ENCODE data around the gene ITGA1.

Gene ITGA1

DNA sequence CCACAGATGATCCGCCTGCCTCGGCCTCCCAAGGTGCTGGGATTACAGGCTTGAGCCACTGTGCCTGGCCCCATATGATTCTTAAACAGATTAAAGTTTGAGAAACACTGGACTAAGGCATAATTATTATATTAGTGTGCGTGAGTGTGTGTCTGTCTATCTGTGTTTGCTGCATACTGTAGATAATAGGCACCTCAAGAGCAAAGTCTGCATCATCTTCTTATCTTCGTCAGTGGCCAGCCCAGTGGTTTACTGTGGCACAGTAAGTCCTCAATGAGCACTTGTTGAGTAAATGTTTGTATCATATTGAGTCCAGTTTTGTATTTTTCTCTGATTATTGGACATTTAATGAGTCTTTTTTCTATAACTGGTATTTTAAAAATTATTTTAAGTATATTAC, 81.7 kb downstream of the ITGA1 start:
- no peak for DNase-seq

DNA sequence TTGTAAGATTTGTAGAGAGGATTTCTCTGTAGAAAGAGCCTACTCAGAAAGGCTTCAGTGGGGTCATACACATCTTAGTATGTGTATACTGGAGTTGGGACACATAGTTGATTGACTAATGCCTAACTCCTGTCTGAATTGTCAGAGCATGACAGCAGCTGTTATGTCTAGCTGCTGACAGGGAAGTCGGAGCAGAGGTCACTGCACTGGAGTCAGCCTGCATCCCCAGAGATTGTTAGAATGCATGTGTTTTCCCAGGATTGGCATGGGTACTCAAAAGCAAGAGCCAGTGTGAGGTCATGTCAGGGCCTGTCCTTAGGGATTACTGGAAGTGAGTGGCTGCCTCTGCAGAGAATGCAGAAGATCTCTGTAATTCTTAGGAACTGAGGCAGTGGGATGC, 82.7 kb downstream of the ITGA1 start:
- DNase-seq = no peak

DNA sequence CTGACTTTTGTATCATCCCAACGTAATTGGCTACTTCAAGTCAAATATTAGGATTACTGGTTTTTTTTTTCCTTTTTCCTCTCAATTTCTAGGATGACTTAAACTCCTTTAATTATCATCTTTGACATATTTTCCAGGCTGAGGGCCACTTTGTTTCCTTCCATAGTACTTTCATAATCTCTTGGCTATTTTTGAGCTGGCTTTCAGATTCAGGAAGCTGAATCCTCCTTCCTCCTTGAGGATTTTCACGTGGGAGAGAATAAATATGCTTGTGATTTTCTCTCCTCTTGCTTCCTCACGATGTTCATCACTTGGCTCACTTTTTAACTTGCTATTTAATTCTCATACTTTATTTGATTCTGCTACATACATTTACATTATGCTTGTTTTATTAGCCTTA, 88.1 kb downstream of the ITGA1 start:
- DNase-seq = no peak

DNA sequence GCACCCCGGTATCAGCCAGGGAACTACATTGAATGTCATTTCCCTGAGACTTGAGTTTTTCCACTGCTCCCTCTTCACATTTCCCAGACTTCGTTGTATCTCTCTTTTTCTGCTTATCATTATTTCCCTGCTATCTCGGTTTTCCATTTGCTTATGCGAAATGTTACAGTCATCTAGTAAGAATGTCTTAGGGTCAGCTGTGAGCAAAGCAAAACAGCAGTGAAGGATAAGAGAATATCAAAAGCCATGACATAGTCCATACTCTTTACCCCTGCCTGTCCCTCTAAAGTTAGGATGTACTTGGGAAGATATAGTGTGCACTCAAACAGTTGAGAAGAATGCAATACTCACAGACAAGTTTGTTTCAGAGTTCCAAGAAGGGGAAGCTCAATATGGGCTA, 88.7 kb downstream of the ITGA1 start:
- no peak for DNase-seq

DNA sequence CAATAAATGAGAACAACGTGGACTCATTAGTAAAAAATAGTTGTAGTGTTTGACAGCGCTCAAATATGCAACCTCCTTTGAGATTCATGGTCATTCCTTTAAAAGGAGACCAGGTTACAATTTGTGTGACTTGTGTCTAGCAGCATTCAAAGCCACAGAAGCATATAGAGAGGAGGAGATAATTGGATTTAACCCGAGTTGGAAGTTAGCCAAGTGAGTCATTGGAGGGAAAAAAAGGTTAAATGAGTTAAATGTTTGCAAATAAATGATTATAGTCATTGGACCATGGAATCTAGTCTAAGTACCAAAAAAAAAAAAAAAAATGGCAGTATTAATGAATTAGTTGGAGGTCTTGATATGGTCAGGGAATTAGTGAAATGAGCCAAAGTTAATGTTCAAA, 90.9 kb downstream of the ITGA1 start:
- DNase-seq = no peak

DNA sequence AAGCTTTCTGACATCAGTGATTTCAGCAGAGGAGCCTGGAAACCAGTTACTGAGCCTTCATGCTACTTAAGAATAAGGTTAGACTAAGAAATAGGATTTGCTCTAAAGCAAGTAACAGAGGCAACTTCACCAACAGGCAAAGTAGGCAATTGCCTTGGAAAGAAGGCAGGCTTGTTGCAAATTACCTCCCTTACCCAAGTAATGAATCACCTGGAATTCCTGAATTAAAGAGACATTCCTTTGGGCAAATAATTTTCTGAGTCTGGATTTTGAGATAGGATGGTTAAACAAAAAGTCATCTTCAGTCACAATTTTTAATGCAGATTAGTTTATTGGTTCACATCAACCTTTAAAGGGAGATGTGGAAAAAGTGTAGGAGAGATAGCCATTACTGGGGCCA, 92.8 kb downstream of the ITGA1 start:
- no peak for DNase-seq

DNA sequence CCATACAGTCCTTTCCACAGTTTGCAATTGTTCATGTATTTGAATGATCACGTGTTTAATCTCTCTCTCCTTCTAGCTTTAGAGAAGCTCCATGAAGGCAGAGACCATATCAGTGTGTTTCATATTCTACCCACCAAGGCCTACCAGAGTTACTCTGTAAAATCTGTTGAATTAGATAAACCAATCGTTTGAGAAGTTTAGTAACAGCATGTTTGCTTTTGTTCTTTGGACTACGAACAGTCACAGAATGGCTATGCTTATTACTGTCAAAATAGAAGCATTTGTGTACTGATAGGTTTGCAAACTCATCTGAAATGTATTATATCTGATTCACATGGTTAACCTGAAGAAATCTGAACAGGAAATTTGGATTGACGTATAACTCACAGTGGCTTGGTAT, 93.8 kb downstream of the ITGA1 start:
- no peak for DNase-seq

DNA sequence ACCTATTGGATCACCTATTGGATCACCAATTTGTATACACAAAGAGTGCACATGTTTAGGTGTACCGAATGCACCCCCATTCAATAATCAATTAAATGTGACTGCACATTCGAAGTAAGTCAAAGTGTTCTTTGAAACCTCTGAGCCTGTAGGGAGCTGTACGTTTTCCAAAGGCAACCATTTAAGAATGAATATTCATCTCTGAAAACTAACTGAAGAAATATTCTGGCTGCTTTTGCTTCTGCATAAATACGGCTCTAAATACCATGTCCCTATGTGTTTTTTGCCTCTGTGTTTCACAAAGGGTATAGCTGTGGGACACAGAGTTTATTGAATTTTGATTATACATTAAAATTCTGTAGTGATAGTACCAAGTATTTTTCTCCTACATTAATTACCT, 95.4 kb downstream of the ITGA1 start:
- no peak for DNase-seq

DNA sequence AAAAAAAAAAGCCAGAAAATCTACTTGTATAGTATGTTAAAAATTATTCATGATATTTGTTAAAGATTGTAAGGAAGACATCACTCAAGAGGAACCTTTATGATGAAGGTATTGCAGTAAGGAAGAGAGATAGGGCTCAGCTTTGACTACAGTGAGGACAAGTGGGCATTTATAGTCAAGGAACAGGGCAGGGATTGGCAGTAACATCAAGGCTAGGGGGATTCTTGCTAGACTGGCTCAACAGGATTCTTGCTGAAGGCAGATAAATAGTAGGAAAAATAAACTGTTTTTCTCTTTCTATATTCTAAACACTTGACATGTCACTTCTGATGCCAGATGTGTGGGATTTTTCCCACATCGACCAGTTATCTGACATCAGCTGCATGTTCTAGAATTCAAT, 96.7 kb downstream of the ITGA1 start:
- no peak for DNase-seq

DNA sequence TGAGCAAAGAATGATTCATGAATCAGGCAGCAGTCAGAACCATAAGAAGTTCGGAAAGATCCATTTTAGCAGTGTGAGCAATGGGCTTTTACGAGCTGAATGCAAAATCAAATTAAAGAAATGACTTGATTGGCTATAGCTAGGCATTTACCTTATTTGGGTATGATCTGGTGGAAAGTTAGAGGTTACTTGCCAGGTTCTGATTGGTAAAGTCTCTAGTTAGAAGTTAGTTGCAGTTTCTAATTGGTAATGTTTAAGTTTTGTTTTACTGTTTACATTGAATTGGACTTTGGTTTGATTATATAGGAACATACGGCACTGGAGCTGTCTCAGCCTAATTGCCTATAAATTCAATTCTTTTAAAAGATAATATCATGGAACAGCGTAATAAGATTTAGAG, 97.9 kb downstream of the ITGA1 start:
- no peak for DNase-seq

DNA sequence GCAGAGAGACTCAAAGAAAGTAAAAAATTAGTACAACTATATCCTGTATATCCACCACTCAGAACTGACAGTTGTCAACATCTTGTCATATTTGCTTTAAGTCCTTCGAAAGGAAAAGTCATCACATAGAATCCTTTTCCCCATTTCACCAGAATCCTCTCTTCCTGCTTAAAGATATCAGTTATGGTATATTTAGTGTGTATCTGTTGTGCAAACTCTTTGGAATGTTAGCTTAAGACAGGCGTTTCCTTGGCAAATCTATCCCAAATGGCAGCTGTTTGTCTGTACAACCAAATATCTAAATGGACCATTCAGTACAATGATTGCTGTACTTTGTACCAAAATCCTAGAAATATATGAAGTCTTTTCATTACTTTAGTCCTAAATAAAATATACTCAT, 98.5 kb downstream of the ITGA1 start:
- no peak for DNase-seq

DNA sequence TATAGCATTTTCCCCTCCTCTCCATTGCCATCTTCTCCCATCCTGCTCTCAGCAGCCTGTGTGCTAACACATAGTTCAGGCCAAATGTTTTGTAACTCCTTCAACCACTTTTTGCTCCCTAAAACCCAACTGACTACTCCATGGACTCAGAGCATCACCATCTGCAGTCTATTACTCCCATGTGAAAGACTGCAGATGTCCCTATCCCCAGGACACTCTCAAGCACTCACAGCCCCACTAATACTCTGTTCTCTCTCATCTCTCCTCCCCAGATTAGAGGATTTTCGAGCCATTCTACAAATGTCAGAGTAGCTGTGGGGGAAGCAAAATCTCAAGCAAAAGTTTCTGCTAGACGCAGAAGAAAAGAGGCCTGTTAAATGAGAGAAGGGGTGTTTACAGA, 99.3 kb downstream of the ITGA1 start:
- DNase-seq = no peak

DNA sequence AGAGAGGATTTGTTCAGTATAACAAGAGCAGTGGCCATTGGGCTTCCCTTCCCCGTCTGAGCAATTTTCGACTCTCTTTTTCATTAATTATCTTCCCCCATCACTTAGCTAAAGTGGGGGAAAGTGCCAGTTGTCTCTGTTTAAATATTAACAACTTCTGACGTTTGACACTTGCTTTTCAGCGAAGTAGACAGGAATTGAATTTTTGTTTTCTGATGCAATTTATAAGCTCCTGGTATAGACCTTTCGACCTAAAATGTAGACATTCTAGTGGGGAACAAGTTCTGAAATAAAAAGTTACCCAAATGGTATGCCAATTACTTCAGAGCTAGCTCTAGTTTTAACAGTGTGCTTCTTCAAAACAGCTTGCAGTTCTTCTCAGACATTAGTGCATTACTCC, 100.6 kb downstream of the ITGA1 start:
- DNase-seq = no peak

DNA sequence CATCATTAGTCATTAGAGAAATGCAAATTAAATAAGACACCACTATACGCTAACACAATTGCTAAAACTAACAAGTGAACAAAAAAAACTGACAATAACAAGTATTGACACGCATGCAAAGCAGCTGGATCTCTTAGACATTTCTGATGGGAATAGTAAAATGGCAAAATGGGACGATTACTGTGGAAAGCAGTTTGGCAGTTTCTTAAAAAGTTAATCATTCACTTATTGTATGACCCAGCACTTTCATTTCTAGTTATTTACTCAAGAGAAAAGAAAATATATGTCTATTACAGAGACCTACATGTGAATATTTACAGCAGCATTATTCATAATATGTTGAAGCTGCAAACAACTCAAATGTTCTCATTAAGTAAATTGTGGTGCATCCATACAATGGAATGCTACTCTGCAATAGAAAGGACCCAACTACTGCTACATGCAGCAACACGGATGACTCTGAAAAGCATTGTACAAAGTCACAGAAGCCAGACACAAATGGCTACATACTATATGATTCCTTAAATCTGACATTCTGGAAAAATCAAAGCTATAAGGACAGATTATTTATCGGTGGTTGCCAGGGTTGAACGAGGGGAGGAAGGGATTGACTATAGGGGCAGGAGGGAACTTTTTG, 104.6 kb downstream of the ITGA1 start:
- DNase-seq = no peak

DNA sequence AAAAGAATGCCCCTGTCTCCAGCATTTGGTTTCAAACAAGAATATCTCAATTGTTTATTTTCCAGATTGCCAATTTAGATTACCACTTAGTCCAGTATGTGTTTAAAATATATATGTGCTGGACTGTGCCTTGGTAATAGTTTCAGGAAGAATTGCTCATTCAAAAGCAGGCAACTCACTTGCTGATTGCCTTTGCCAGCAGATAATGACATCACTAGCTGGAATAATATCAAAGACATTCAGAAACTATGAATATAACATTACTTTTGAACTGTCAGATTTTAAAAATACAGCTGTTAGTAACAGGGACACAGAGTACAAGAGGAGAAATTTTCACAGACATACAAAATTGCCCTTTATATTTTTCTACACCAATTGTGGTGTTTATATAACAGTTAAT, 105.4 kb downstream of the ITGA1 start:
- no peak for DNase-seq

DNA sequence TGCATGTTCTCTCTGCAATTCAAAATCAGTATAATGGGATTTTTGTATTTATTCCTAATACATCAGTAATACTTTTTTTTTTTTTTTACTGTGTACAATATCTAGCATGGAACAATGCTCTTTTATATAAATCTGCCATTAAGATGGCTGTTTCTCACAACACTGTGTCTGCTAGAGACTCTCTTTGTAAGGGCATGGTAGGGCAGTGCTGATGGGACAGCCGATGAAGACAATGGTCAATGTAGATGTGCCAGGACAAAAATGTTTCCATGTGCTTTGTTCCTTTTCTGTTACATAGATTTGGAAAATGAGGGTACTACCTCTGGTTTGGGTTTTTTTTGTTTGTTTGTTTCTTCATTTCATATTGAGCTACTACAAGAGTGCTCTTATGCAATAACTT, 106.1 kb downstream of the ITGA1 start:
- DNase-seq = no peak

DNA sequence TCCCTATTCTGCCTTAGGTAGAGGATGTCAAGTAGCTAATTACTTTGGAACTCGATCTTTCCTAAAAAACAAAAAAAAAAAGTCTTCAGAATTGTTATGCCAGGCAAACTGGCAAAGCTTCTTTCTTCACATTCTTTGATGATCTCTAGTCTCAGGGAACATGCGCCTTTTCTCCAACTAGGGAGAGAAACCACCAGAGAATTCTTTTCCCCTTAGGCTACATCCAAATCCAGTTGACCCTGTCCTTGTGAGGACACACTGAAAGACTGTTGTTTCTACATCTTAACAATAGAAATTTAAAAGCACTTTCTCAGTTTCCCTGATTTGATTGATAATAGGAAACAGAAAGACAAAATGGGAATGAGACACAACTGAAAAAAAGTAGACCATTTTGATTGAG, 106.7 kb downstream of the ITGA1 start:
- DNase-seq = no peak

DNA sequence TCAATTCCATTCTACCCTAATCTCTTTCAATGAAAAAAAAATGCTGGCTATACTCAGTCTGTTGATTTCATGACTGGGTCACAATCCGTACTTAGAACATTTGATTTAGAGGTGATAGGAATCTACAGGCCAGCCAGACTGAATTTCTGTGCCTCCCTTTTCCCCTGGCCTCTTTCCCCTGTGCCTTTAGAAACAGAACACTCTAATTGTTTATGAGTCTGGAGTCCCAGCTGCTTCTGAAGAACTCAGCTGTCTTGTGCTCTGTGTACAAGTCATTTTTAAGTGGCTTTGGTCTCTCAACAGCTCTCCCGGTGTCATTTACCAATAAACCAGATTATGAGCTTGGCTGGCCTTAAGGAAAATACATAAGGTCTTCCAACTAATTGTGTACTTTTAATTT, 107.4 kb downstream of the ITGA1 start:
- peak; percentile 25 for DNase-seq

DNA sequence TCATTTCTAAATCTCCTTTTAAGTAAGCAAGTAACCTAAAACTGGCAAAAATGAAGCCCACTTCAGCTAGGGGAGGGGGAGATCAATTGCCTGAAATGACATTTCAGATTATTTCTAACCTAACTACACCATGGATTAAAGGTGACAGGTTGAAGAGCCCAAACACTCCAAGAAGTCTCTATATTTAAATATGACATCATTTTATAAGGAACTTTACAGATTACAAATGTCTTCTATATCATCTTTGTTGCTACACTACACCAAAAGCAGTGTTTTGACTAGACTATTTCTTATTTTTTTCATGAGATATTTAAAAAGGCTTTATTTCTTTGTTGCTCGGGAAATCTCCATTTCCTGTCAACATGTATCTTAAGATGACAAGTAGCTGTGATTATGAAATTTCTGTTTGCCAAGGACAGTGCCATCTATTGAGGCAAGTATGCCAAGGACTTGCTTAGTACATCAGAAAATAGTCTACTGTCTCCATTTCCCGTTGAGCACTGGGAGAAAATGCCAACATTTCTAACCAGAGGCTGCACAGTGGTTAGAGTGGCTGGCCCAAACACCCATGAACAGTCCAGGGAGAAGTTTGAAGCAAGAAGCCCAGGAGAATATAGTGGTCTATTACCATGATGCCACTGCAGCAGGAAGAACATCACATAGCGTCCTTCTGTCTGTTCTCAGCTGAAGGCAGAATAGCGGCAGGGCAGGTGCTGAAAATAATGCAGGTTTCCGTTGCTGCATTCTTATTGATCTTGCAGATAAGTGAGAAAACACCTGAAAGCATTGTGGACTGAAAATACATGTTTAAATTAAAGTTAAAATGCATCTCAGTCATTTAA, 108.1 kb downstream of the ITGA1 start:
- DNase-seq = no peak

DNA sequence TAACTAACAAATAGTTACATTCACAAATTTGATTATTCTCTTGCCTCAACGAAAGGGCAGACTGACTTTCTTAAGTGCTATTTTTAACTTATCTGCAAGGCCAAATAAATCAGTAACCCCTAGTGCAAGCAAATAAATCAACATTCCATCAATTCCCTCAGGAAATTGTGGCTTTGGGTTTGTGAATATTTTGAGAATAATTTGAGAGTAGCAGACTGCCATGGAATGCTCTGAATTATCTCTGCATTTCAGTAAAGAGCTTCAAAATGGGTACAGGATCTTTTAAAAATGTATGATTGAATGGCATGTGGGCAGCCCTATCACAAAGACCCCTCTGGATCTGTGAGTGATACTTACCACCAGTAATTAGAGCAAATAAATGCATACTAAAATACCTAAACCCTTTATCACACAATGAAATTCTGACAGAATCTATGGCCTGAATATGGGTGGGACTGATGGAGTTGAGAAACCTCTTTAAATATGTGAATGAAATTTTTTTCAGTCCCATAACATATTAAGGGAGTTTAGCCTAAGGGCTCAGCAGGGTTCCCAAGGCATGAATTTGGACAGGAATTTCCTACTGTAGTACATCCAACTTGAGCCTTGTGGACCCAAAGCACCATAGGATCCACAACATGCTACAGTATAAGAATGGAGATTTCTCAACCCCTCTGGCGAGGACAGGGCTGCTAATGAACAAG, 109.0 kb downstream of the ITGA1 start:
- no peak for DNase-seq

DNA sequence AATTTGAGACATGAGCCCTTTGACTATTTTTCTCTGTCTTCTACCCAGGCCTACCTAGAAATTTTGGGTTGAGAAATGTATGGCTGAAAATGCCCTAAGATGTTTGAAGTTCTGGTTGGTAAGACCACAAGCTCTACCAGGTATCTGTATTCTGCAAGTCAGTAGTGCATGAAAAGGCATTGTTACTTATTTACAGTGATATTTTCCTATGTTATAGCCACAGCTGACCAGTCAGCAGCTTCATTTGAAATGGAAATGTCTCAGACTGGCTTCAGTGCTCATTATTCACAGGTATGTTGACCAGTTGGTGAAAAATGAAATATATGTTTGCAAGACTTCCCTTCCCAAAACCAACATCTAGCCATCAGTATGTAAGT, 109.5 kb downstream of the ITGA1 start:
- no peak for DNase-seq

DNA sequence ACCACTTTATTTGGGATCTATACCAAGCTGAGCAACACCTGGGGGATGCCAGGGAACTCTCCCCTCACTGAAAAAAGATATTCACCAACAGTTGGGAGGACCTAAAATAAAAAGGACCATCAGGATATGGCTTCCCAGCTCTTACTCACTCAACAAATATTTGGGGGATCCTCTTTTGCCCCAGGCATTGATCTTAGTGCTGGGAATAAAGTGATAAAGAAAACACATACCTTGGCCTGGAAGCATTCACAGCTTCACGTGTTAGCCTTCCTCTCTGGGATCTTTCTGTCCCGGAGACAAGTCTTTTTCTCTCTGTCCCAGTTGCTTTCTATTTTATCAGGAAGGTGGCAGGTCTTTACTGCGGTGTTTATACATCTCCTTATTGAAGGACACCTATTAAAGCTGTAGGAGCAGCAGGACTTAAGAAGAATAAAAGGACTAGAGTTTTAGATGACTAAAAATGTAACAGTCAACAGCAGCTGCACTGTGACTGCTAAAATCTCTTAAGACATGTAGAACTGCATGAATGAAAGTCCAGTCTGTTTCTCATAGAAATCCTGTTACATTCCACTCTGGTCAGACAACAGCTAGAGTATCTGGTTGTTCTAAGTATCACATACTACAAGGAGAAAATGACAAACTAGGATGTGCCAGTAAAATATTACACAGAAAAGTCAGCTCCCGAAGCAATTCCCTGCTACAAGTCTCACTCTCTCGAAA, 111.4 kb downstream of the ITGA1 start:
- no peak for DNase-seq

DNA sequence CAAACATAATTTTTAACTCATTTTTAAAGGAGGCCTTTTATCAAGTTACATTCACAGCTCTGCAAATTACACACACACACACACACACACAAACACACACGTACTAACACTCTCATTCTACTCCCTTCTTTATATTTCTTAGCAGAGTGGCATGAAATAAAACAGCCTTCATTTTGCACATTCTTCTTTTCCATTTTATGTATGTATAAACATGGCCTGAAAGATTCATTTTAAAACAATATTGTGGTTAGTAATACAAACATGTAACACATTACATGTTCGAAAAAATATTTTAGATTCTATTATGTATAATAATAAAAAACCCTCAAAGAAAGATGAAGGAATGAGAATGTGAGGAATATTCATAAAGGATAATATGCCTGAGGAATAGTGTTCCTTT, 115.4 kb downstream of the ITGA1 start:
- DNase-seq = no peak

DNA sequence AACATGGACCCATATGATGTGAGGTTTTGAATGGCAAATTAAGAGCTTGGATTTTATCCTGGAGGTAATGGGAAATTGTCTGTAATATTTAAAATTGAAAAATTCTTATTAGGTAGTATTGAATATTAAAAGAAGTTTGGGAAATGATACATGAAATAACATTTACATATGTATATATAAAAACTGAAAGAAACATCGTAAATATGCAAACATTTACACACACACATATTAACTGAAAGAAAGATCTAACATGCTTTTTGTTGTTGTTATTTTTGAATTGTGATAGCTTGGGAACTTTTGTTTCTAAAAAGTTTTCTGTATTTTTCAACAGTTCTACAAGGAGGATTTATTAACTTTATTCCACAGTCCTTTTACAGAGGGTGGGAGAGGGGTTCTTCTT, 118.6 kb downstream of the ITGA1 start:
- DNase-seq = no peak

Data from NCI-H524 treated with DMSO at 0.1 percent for 48 hours (cell line).